H9 (cell line): Measurements from ENCODE around the gene TRERF1. TPM values are rescaled to one million over a fixed set of nuclear protein-coding genes. Genes with fewer than 3 reads are reported as not detected.

Source experiments
- DNase-seq: peaks from one replicate; pipeline ENCODE4 v3.0.0-alpha.2; 2017
- H2AFZ ChIP-seq: one replicate; pipeline ENCODE4 v1.6.1; 2013; ENCODE audit warnings: mild to moderate bottlenecking, low read length, control low read depth, moderate library complexity
- H2AK5ac ChIP-seq: 2 replicates; pipeline ENCODE4 v1.6.1; 2013; ENCODE audit warnings: low read length, control low read depth, mixed read lengths; ENCODE audit not compliant: insufficient read length
- H2BK120ac ChIP-seq: one replicate; pipeline ENCODE4 v1.6.1; 2013; ENCODE audit warnings: low read depth, mild to moderate bottlenecking, low read length, control low read depth, inconsistent platforms; ENCODE audit not compliant: poor library complexity, severe bottlenecking
- H2BK12ac ChIP-seq: 2 replicates; pipeline ENCODE4 v1.6.1; 2013; ENCODE audit warnings: low read length, control low read depth, mixed read lengths, low read depth; ENCODE audit not compliant: insufficient read length
- H2BK15ac ChIP-seq: 2 replicates; pipeline ENCODE4 v1.6.1; 2013; ENCODE audit warnings: low read depth, low read length, control low read depth
- H2BK20ac ChIP-seq: one replicate; pipeline ENCODE4 v1.6.1; 2013; ENCODE audit warnings: low read depth, mild to moderate bottlenecking, low read length, control low read depth, inconsistent platforms; ENCODE audit not compliant: poor library complexity, severe bottlenecking
- H2BK5ac ChIP-seq: 2 replicates; pipeline ENCODE4 v1.6.1; 2013; ENCODE audit warnings: low read length, control low read depth, mixed read lengths; ENCODE audit not compliant: insufficient read length
- H3K14ac ChIP-seq: 2 replicates; pipeline ENCODE4 v1.6.1; 2013; ENCODE audit warnings: low read length, control low read depth; ENCODE audit not compliant: insufficient read depth
- H3K18ac ChIP-seq: 2 replicates; pipeline ENCODE4 v1.6.1; 2013; ENCODE audit warnings: low read depth, mild to moderate bottlenecking, mixed read lengths, low read length, control low read depth; ENCODE audit not compliant: insufficient read length
- H3K23ac ChIP-seq: 2 replicates; pipeline ENCODE4 v1.6.1; 2013; ENCODE audit warnings: low read length, control low read depth, mixed read lengths, low read depth; ENCODE audit not compliant: insufficient read length
- H3K23me2 ChIP-seq: 2 replicates; pipeline ENCODE4 v1.6.1; 2013; ENCODE audit warnings: low read depth, mild to moderate bottlenecking, mixed read lengths, low read length, control low read depth; ENCODE audit not compliant: insufficient read length, poor library complexity, severe bottlenecking
- H3K27ac ChIP-seq: 2 replicates; pipeline ENCODE4 v1.5.1; 2013; ENCODE audit warnings: low read length, control low read depth, mixed read lengths, low read depth; ENCODE audit not compliant: insufficient read length
- H3K27me3 ChIP-seq: 2 replicates; pipeline ENCODE4 v1.6.1; 2013; ENCODE audit warnings: low read length, control low read depth, inconsistent platforms; ENCODE audit not compliant: insufficient read depth
- H3K4ac ChIP-seq: 2 replicates; pipeline ENCODE4 v1.6.1; 2013; ENCODE audit warnings: low read depth, mild to moderate bottlenecking, control low read depth, inconsistent platforms, low read length, moderate library complexity
- H3K4me1 ChIP-seq: 2 replicates; pipeline ENCODE4 v1.6.1; 2013; ENCODE audit warnings: low read length, control low read depth, inconsistent platforms; ENCODE audit not compliant: insufficient read depth
- H3K4me2 ChIP-seq: 2 replicates; pipeline ENCODE4 v1.6.1; 2013; ENCODE audit warnings: low read length, control low read depth, mixed read lengths; ENCODE audit not compliant: insufficient read length, insufficient read depth
- H3K56ac ChIP-seq: 2 replicates; pipeline ENCODE4 v1.6.1; 2013; ENCODE audit warnings: low read depth, mild to moderate bottlenecking, mixed read lengths, low read length, control low read depth; ENCODE audit not compliant: insufficient read length
- H3K79me1 ChIP-seq: 2 replicates; pipeline ENCODE4 v1.6.1; 2013; ENCODE audit warnings: low read depth, mild to moderate bottlenecking, moderate library complexity, low read length, control low read depth, inconsistent platforms; ENCODE audit not compliant: insufficient read depth, poor library complexity, severe bottlenecking
- H3K79me2 ChIP-seq: 2 replicates; pipeline ENCODE4 v1.6.1; 2013; ENCODE audit warnings: low read length, control low read depth, inconsistent platforms; ENCODE audit not compliant: insufficient read depth
- H3K9ac ChIP-seq: 2 replicates; pipeline ENCODE4 v1.6.1; 2013; ENCODE audit warnings: low read length, control low read depth, mixed read lengths; ENCODE audit not compliant: insufficient read length; ENCODE audit errors: extremely low read depth
- H3K9me3 ChIP-seq: one replicate; pipeline ENCODE4 v1.6.1; 2013; ENCODE audit warnings: low read depth, low read length, inconsistent platforms; ENCODE audit not compliant: control insufficient read depth
- H3T11ph ChIP-seq: one replicate; pipeline ENCODE4 v1.6.1; 2013; ENCODE audit warnings: mild to moderate bottlenecking, low read length, control low read depth, inconsistent platforms
- H4K20me1 ChIP-seq: one replicate; pipeline ENCODE4 v1.6.1; 2013; ENCODE audit not compliant: control insufficient read depth, insufficient read length, insufficient read depth
- H4K5ac ChIP-seq: 2 replicates; pipeline ENCODE4 v1.6.1; 2013; ENCODE audit warnings: low read depth, mild to moderate bottlenecking, mixed read lengths, low read length, control low read depth; ENCODE audit not compliant: insufficient read length
- H4K8ac ChIP-seq: replicated peaks from 2 replicates; pipeline ENCODE4 v1.6.1; 2013; ENCODE audit warnings: low read length, control low read depth, mixed read lengths, low read depth; ENCODE audit not compliant: insufficient read length
- H4K91ac ChIP-seq: 2 replicates; pipeline ENCODE4 v1.6.1; 2013; ENCODE audit warnings: low read depth, mild to moderate bottlenecking, moderate library complexity, mixed read lengths, low read length, control low read depth; ENCODE audit not compliant: insufficient read length
- H3K27ac Mint-ChIP-seq, 3 experiments: 2 replicates in 2 of 3; 3 replicates in 1 of 3; pipeline ENCODE4 v1.8.0; 2020 to 2021; ENCODE audit warnings: mixed read lengths in 3 of 3, mild to moderate bottlenecking in 1 of 3, moderate library complexity in 1 of 3
- H3K27me3 Mint-ChIP-seq: 2 replicates; pipeline ENCODE4 v1.8.0; 2021; ENCODE audit warnings: low read depth, mild to moderate bottlenecking, moderate library complexity, mixed read lengths
- H3K36me3 Mint-ChIP-seq, 3 experiments: 2 replicates in 2 of 3; 3 replicates in 1 of 3; pipeline ENCODE4 v1.8.0; 2020 to 2021; ENCODE audit warnings: low read depth in 3 of 3, mixed read lengths in 3 of 3; ENCODE audit not compliant: insufficient read depth in 1 of 3
- H3K4me1 Mint-ChIP-seq, 2 experiments: 2 replicates each; pipeline ENCODE4 v1.8.0; 2020; ENCODE audit warnings: mixed read lengths in 2 of 2
- H3K4me3 Mint-ChIP-seq, 2 experiments: 2 replicates in 1 of 2; 3 replicates in 1 of 2; pipeline ENCODE4 v1.8.0; 2020 to 2021; ENCODE audit warnings: mild to moderate bottlenecking in 2 of 2, mixed read lengths in 2 of 2, moderate library complexity in 1 of 2
- H3K9me3 Mint-ChIP-seq, 2 experiments: 2 replicates in 1 of 2; 3 replicates in 1 of 2; pipeline ENCODE4 v1.8.0; 2020; ENCODE audit warnings: mild to moderate bottlenecking in 2 of 2, mixed read lengths in 2 of 2, moderate library complexity in 1 of 2
- CTCF ChIP-seq: fragments of 200-600 bp; sonication (generic); conservative IDR thresholded peaks from 3 replicates; pipeline ENCODE4 v1.8.0; 2021; ENCODE audit warnings: antibody characterized with exemption, mild to moderate bottlenecking
- WGBS: extraction: QIAGEN DNeasy Blood & Tissue Kit; methylation state at CpG from one replicate; pipeline ENCODE4 v1.1.7; 2013; ENCODE audit warnings: missing lambda C conversion rate, low lambda C conversion rate, mixed read lengths; ENCODE audit not compliant: insufficient read length; ENCODE audit errors: extremely low coverage; 5-methylcytosine and 5-hydroxymethylcytosine counted together
- total RNA-seq: library from RNA; stranded (reverse); gene quantifications from 2 replicates; pipeline ENCODE4 v1.2.1, GENCODE V29; 2021

The TRERF1 gene
- total RNA-seq, 1 experiment from 2014 or later, result 19.7 TPM

- Histone ChIP-seq H3K18ac (no peak overlapping the region), H3K9me3 (no peaks in the 10 kb centered on the region), H3K23me2 (no peaks in the 10 kb centered on the region), H3K79me2 (no peaks in the 10 kb centered on the region; the same call in 1 of the 2 replicates), H3K56ac (no peak overlapping the region), H2BK20ac (no peak overlapping the region), H3K4me2 (no peak overlapping the region), H4K8ac (no peak overlapping the region), H3K4me1 (no peaks in the 10 kb centered on the region), H3K27me3 (no peaks in the 10 kb centered on the region), H2BK5ac (no peak overlapping the region), H4K91ac (no peak overlapping the region), H3K4ac (no peak overlapping the region), H3K79me1 (no peaks in the 10 kb centered on the region), H3K9ac (no peak overlapping the region), H2BK12ac (no peak overlapping the region), H4K20me1 (no peaks in the 10 kb centered on the region), H4K5ac (no peak overlapping the region), H3T11ph (no peak overlapping the region), H2AFZ (no peak overlapping the region), H2BK15ac (no peak overlapping the region), H3K23ac (no peak overlapping the region), H2AK5ac (no peak overlapping the region), H3K27ac (no peak overlapping the region), H3K14ac (no peak overlapping the region), H2BK120ac (no peak overlapping the region)
- Mint-ChIP-seq H3K4me1 (peaks cover 19 to 35% of the 10 kb centered on the region in 2 experiments), H3K4me3 (no peak overlapping the region), H3K27me3 (no peaks in the 10 kb centered on the region), H3K27ac (no peak overlapping the region), H3K9me3 (no peaks in the 10 kb centered on the region), H3K36me3 (peaks cover 0 to 9% (median 2%) of the 10 kb centered on the region in 3 experiments; a peak in 3 of 7 replicates)
- no peak for DNase-seq
- no peak for TF ChIP-seq CTCF
- WGBS, result no CpG with 5 or more reads among the region's 6 CpGs
These were observed 176.8 kb downstream of the TRERF1 start for GRCh38 chr6:42274898-42275297.
